Measurements from ENCODE around the gene DENND1B.

Gene DENND1B

GRCh38 chr1:197744979-197745378 lies 30.3 kb downstream of the DENND1B start:
- no peak for DNase-seq (ENCODE audit: low read depth)
- no peak overlapping the region for H3K4me3 ChIP-seq (ENCODE audit: low read length)
- no peak for TF ChIP-seq CTCF (conservative IDR thresholded peaks at IDR 0.05; ENCODE audit: low read length)

DNA sequence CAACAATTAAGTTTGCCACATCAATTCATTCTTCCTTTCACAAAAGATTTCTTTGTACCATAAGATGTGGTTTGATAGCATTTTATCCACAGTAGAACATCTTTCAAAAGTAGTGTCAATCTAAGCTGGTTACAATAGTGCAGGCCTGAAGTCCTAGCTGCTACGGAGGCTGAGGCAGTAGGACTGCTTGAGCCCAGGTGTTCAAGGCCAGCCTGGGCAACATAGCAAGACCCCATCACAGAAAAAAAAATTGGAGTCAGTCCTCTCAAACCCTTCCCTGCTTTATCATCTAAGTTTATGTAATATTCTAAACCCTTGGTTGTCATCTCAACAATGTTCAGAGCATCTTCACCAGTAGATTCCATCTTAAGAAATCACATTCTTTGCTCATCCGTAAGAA lies 31.7 kb downstream of the DENND1B start:
- no peak overlapping the region for H3K4me3 ChIP-seq (ENCODE audit: low read length)
- no peak for TF ChIP-seq CTCF (conservative IDR thresholded peaks at IDR 0.05; ENCODE audit: low read length)
- DNase-seq (ENCODE audit: low read depth): no peak

- H3K4me3 ChIP-seq (ENCODE audit: low read length): no peak overlapping the region
- no peak for TF ChIP-seq CTCF (conservative IDR thresholded peaks at IDR 0.05; ENCODE audit: low read length)
- no peak for DNase-seq (ENCODE audit: low read depth)
Measured at GRCh38 chr1:197740992-197741391, 34.3 kb downstream of the DENND1B start.

GRCh38 chr1:197738927-197739326 lies 36.4 kb downstream of the DENND1B start:
- H3K4me3 ChIP-seq (ENCODE audit: low read length): no peak overlapping the region
- no peak for DNase-seq (ENCODE audit: low read depth)
- TF ChIP-seq CTCF (conservative IDR thresholded peaks at IDR 0.05; ENCODE audit: low read length): no peak

DNA sequence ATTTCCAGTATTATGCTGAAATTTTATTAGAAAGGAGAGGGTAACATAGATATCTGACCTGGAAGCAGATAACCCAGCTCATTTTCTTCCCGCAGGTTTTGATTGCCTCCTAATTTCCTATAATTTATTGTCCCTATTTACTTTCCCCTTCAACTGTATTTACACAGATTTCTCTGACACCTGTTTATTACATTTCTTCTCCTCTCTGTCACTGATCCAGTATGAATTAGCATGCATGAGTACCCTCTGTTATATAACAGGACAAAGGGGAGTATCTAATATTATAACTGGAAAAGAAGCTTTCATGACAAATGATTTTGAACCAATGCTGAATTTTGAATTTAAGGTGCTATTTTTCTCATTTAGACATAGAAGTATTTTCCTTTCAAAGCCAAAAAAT lies 37.4 kb downstream of the DENND1B start:
- DNase-seq (ENCODE audit: low read depth): no peak
- no peak for TF ChIP-seq CTCF (conservative IDR thresholded peaks at IDR 0.05; ENCODE audit: low read length)
- H3K4me3 ChIP-seq (ENCODE audit: low read length): no peak overlapping the region

GRCh38 chr1:197736685-197737084 lies 38.6 kb downstream of the DENND1B start:
- no peak for TF ChIP-seq CTCF (conservative IDR thresholded peaks at IDR 0.05; ENCODE audit: low read length)
- no peak overlapping the region for H3K4me3 ChIP-seq (ENCODE audit: low read length)
- DNase-seq (ENCODE audit: low read depth): peak; percentile 93

GRCh38 chr1:197735461-197735860 lies 39.8 kb downstream of the DENND1B start:
- H3K4me3 ChIP-seq (ENCODE audit: low read length): no peak overlapping the region
- no peak for TF ChIP-seq CTCF (conservative IDR thresholded peaks at IDR 0.05; ENCODE audit: low read length)
- DNase-seq (ENCODE audit: low read depth): no peak
